Activated naive CD4-positive, alpha-beta T cell treated with Interleukin-2 at 50 U/mL for 16 hours (primary cell): ENCODE measurements around the gene RAD51B.
A peak's percentile ranks its signal among the peaks of the same experiment; 100 is the strongest.
"Not testable (repeated sequence)": the region's sequence is repeated elsewhere in the genome, so short reads cannot be mapped to it uniquely, and the experiment has no call there.

Experiments used
- DNase-seq: peaks from one replicate; pipeline ENCODE4 v3.0.0-alpha.2; 2020

The RAD51B gene

GRCh38 chr14:68186500-68187276, 367.1 kb downstream of the RAD51B start:
- DNase-seq, result not testable (repeated sequence)

GRCh38 chr14:68188174-68188573, 368.6 kb downstream of the RAD51B start:
- DNase-seq, result no peak

- no peak for DNase-seq
Measured at GRCh38 chr14:68190032-68190431, 370.5 kb downstream of the RAD51B start.

GRCh38 chr14:68191567-68192321, 372.2 kb downstream of the RAD51B start:
- DNase-seq, result no peak

GRCh38 chr14:68192935-68193334, 373.4 kb downstream of the RAD51B start:
- no peak for DNase-seq

GRCh38 chr14:68193970-68194681, 374.5 kb downstream of the RAD51B start:
- no peak for DNase-seq

- no peak for DNase-seq
Measured at GRCh38 chr14:68195126-68195525, 375.5 kb downstream of the RAD51B start.

- no peak for DNase-seq
Measured at GRCh38 chr14:68198713-68199495, 379.3 kb downstream of the RAD51B start.

GRCh38 chr14:68199554-68200151, 380.1 kb downstream of the RAD51B start:
- no peak for DNase-seq

GRCh38 chr14:68203871-68204270, 384.3 kb downstream of the RAD51B start:
- DNase-seq, result no peak

- no peak for DNase-seq
Measured at GRCh38 chr14:68208218-68208617, 388.6 kb downstream of the RAD51B start.

GRCh38 chr14:68208626-68209317, 389.2 kb downstream of the RAD51B start:
- DNase-seq, result no peak

GRCh38 chr14:68210729-68211299, 391.2 kb downstream of the RAD51B start:
- peak; percentile 53 for DNase-seq

GRCh38 chr14:68211421-68211820, 391.8 kb downstream of the RAD51B start:
- DNase-seq, result no peak

GRCh38 chr14:68211886-68212285, 392.3 kb downstream of the RAD51B start:
- no peak for DNase-seq

GRCh38 chr14:68212361-68212760, 392.8 kb downstream of the RAD51B start:
- DNase-seq, result no peak

- DNase-seq, result no peak
Measured at GRCh38 chr14:68214431-68214830, 394.9 kb downstream of the RAD51B start.

GRCh38 chr14:68215629-68216028, 396.1 kb downstream of the RAD51B start:
- DNase-seq, result no peak

GRCh38 chr14:68216079-68216478, 396.5 kb downstream of the RAD51B start:
- DNase-seq, result no peak

- DNase-seq, result no peak
Measured at GRCh38 chr14:68216957-68217356, 397.4 kb downstream of the RAD51B start.

GRCh38 chr14:68217791-68218340, 398.3 kb downstream of the RAD51B start:
- no peak for DNase-seq
